ENCODE measurements around the gene CMSS1. TPM values are rescaled to one million over a fixed set of nuclear protein-coding genes. Genes with fewer than 3 reads are reported as not detected.

Gene CMSS1
- total and polyA plus RNA-seq, 2 donors (not counting 1 experiment from before 2014, with no cell fraction given) = 7.3 to 22.8 TPM

DNA sequence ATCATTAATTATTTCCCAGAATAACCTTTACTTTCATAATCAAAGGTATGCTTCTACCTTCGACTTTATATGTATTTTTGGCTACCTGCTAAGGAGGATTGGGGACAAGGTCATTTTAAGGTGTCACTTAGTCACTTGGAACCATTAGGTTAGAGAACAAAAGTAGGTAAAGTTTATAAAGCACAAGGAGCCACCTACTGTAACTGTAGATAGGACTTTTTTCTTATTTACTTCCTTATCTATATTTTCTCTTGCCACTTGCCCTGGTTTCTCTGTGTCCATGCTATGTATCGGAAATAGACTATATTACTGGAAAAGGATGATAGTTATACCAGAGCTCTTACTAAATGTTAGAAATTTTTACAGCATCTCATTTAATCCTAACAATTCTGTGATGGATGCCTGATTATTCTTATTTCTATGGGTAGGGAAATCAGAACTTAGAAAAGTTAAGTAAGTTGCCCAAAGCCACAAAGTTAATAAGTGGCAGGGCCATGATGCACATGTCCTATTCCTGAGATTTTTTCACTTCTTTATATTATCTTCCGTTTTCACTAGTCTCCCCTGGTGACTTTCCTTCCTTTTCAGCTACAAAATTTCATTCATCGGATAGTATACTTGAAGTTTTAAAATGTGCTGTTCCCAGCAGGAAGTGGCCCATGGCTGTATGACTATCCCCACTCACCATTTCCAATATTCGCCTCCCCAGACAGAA lies 132.5 kb downstream of the CMSS1 start:
- Histone ChIP-seq H4K20me1 (ENCODE audit: control insufficient read depth, insufficient read depth, low read length, poor library complexity, severe bottlenecking) (no peaks in the 10 kb centered on the region), H3K4me2 (replicated peaks; ENCODE audit: low read depth, low read length, poor library complexity, severe bottlenecking) (no peak overlapping the region), H3K4me1 (ENCODE audit: control insufficient read depth in 2 of 2, insufficient read depth in 2 of 2, low read length in 2 of 2) (no peaks in the 10 kb centered on the region), H3K36me3 (replicated peaks in 1 of 2; ENCODE audit: control extremely low read depth in 1 of 2, control insufficient read depth in 1 of 2, extremely low read depth in 1 of 2, insufficient read depth in 2 of 2, low read length in 1 of 2) (no peaks in the 10 kb centered on the region), H3K27ac (ENCODE audit: low read length in 2 of 2) (no peak overlapping the region), H3K9me3 (ENCODE audit: control extremely low read depth in 1 of 3, control insufficient read depth in 2 of 3, insufficient read depth in 1 of 3, low read length in 2 of 3) (no peaks in the 10 kb centered on the region), H3K4me3 (ENCODE audit: control extremely low read depth in 1 of 5, extremely low read depth in 1 of 5, insufficient read depth in 1 of 5, low read depth in 2 of 5, low read length in 4 of 5) (no peak overlapping the region), H3K27me3 (replicated peaks in 1 of 4; ENCODE audit: control extremely low read depth in 1 of 4, control insufficient read depth in 3 of 4, insufficient read depth in 4 of 4, low read length in 3 of 4) (no peaks in the 10 kb centered on the region), H3K9ac (ENCODE audit: low read length) (no peak overlapping the region), H2AFZ (ENCODE audit: insufficient read depth, low read depth, low read length, poor library complexity, severe bottlenecking) (no peak overlapping the region), H3K79me2 (ENCODE audit: control insufficient read depth, insufficient read depth, low read length) (no peaks in the 10 kb centered on the region)
- H3K27ac Mint-ChIP-seq = no peak overlapping the region
- no peaks in the 10 kb centered on the region for H3K9me3 Mint-ChIP-seq (ENCODE audit: insufficient read depth)
- intact Hi-C loops (cut with micrococcal nuclease) = no loop called here
- H3K4me1 Mint-ChIP-seq = peaks cover 13% of the 10 kb centered on the region
- DNase-seq (no peak), ATAC-seq (ENCODE audit: low read depth) (no peak)
- no peaks in the 10 kb centered on the region for H3K27me3 Mint-ChIP-seq
- POLR2A ChIA-PET = no interaction called here
- H3K4me3 Mint-ChIP-seq = no peak overlapping the region
- 80% methylated on average over 1 of the region's 5 CpGs for WGBS (ENCODE audit: insufficient coverage)
- no peak for TF ChIP-seq EZH2 (IDR thresholded peaks at IDR 0.05; ENCODE audit: borderline replicate concordance, insufficient read depth, low read depth, low read length, poor library complexity, severe bottlenecking)
- TF ChIP-seq, protein P1, sequence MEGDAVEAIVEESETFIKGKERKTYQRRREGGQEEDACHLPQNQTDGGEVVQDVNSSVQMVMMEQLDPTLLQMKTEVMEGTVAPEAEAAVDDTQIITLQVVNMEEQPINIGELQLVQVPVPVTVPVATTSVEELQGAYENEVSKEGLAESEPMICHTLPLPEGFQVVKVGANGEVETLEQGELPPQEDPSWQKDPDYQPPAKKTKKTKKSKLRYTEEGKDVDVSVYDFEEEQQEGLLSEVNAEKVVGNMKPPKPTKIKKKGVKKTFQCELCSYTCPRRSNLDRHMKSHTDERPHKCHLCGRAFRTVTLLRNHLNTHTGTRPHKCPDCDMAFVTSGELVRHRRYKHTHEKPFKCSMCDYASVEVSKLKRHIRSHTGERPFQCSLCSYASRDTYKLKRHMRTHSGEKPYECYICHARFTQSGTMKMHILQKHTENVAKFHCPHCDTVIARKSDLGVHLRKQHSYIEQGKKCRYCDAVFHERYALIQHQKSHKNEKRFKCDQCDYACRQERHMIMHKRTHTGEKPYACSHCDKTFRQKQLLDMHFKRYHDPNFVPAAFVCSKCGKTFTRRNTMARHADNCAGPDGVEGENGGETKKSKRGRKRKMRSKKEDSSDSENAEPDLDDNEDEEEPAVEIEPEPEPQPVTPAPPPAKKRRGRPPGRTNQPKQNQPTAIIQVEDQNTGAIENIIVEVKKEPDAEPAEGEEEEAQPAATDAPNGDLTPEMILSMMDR (IDR thresholded peaks at IDR 0.05) = no peak
- CTCF ChIA-PET = no interaction called here

DNA sequence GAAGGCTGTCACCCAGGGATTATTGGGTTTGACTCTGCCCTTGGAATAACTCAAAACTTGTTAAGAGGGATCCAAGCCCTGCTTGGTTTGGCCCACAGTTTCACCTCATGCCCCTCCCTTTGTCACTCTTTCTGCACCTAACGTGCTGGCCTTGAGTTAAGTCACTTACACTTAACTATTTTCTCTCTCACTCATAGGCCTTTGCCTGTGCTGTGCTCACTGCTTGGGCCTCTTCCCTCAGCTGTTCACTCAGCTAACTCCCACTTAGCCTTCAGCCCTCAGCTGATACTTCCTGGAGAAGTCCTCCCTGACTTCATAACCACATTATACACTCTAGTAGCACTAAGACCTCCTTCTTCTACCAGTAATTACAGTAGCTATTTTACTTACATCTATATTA lies 133.3 kb downstream of the CMSS1 start:
- no peaks in the 10 kb centered on the region for H3K27me3 Mint-ChIP-seq
- ATAC-seq (ENCODE audit: low read depth) = no peak
- Histone ChIP-seq H3K27me3 (replicated peaks in 1 of 4; ENCODE audit: control extremely low read depth in 1 of 4, control insufficient read depth in 3 of 4, insufficient read depth in 4 of 4, low read length in 3 of 4) (no peaks in the 10 kb centered on the region), H3K4me1 (ENCODE audit: control insufficient read depth in 2 of 2, insufficient read depth in 2 of 2, low read length in 2 of 2) (no peaks in the 10 kb centered on the region), H3K4me3 (ENCODE audit: control extremely low read depth in 1 of 5, extremely low read depth in 1 of 5, insufficient read depth in 1 of 5, low read depth in 2 of 5, low read length in 4 of 5) (no peak overlapping the region), H3K9me3 (ENCODE audit: control extremely low read depth in 1 of 3, control insufficient read depth in 2 of 3, insufficient read depth in 1 of 3, low read length in 2 of 3) (no peaks in the 10 kb centered on the region), H3K9ac (ENCODE audit: low read length) (no peak overlapping the region), H3K4me2 (replicated peaks; ENCODE audit: low read depth, low read length, poor library complexity, severe bottlenecking) (no peak overlapping the region), H4K20me1 (ENCODE audit: control insufficient read depth, insufficient read depth, low read length, poor library complexity, severe bottlenecking) (no peaks in the 10 kb centered on the region), H3K27ac (ENCODE audit: low read length in 2 of 2) (no peak overlapping the region), H3K79me2 (ENCODE audit: control insufficient read depth, insufficient read depth, low read length) (no peaks in the 10 kb centered on the region), H3K36me3 (replicated peaks in 1 of 2; ENCODE audit: control extremely low read depth in 1 of 2, control insufficient read depth in 1 of 2, extremely low read depth in 1 of 2, insufficient read depth in 2 of 2, low read length in 1 of 2) (no peaks in the 10 kb centered on the region), H2AFZ (ENCODE audit: insufficient read depth, low read depth, low read length, poor library complexity, severe bottlenecking) (no peak overlapping the region)
- POLR2A ChIA-PET = no interaction called here
- no peak overlapping the region for H3K4me3 Mint-ChIP-seq
- H3K27ac Mint-ChIP-seq = no peak overlapping the region
- DNase-seq = no peak
- intact Hi-C loops (cut with micrococcal nuclease) = no loop called here
- no peaks in the 10 kb centered on the region for H3K9me3 Mint-ChIP-seq (ENCODE audit: insufficient read depth)
- TF ChIP-seq, protein P1 (IDR thresholded peaks at IDR 0.05) = no peak
- TF ChIP-seq EZH2 (IDR thresholded peaks at IDR 0.05; ENCODE audit: borderline replicate concordance, insufficient read depth, low read depth, low read length, poor library complexity, severe bottlenecking) = no peak
- H3K4me1 Mint-ChIP-seq = peaks cover 11% of the 10 kb centered on the region
- WGBS (ENCODE audit: insufficient coverage) = 94% methylated on average over 1 of the region's 1 CpG
- CTCF ChIA-PET = no interaction called here

Data from B cell (primary cell).